RWPE2 (cell line): ENCODE results near the gene TAP2.

ENCODE experiments used
- ATAC-seq: fragments of 200-7000 bp; cut with Tn5 transposase; 3 replicates; pipeline ENCODE4 v1.9.1; 2021; ENCODE audit warnings: low read depth
- DNase-seq: peaks from one replicate; pipeline ENCODE4 v3.0.0-alpha.2; 2020; ENCODE audit warnings: low spot score
- H3K27ac ChIP-seq: fragments of 450-650 bp; 2 replicates; pipeline ENCODE4 v1.5.1; 2017; ENCODE audit warnings: mild to moderate bottlenecking; ENCODE audit not compliant: poor library complexity, severe bottlenecking
- H3K27me3 ChIP-seq: fragments of 250-450 bp; sonication (Bioruptor Pico); 2 replicates; pipeline ENCODE4 v1.5.1; 2021; ENCODE audit warnings: mild to moderate bottlenecking, moderate library complexity; ENCODE audit not compliant: insufficient read depth, poor library complexity, severe bottlenecking
- H3K36me3 ChIP-seq: fragments of 250-450 bp; sonication (Bioruptor Pico); 2 replicates; pipeline ENCODE4 v1.5.1; 2020; ENCODE audit warnings: low read depth, mild to moderate bottlenecking, moderate library complexity
- H3K4me1 ChIP-seq: fragments of 250-450 bp; sonication (Bioruptor Pico); 2 replicates; pipeline ENCODE4 v1.5.1; 2021; ENCODE audit warnings: mild to moderate bottlenecking, moderate library complexity; ENCODE audit not compliant: insufficient read depth, poor library complexity, severe bottlenecking
- H3K4me3 ChIP-seq: fragments of 250-450 bp; sonication (Bioruptor Pico); 2 replicates; pipeline ENCODE4 v1.5.1; 2021; ENCODE audit warnings: mild to moderate bottlenecking, moderate library complexity; ENCODE audit not compliant: severe bottlenecking
- H3K9me3 ChIP-seq: fragments of 250-450 bp; sonication (Bioruptor Pico); 2 replicates; pipeline ENCODE4 v1.5.1; 2021; ENCODE audit warnings: mild to moderate bottlenecking, moderate library complexity; ENCODE audit not compliant: severe bottlenecking
- CTCF ChIP-seq: fragments of 450-650 bp; IDR thresholded peaks from one replicate; pipeline ENCODE4 v1.5.1; 2017; ENCODE audit warnings: mild to moderate bottlenecking, moderate library complexity; ENCODE audit not compliant: poor library complexity, severe bottlenecking

TAP2 gene

GRCh38 chr6:32799740-32800139 lies 38.8 kb downstream of the TAP2 start:
- ATAC-seq, result no peak
- DNase-seq, result no peak
- H3K27ac ChIP-seq, result no peak overlapping the region
- H3K4me3 ChIP-seq, result no peak overlapping the region
- H3K27me3 ChIP-seq, result peaks cover 18% of the 10 kb centered on the region
- no peaks in the 10 kb centered on the region for H3K36me3 ChIP-seq
- no peak for TF ChIP-seq CTCF
- peaks cover 2% of the 10 kb centered on the region for H3K9me3 ChIP-seq
- H3K4me1 ChIP-seq, result no peaks in the 10 kb centered on the region

DNA sequence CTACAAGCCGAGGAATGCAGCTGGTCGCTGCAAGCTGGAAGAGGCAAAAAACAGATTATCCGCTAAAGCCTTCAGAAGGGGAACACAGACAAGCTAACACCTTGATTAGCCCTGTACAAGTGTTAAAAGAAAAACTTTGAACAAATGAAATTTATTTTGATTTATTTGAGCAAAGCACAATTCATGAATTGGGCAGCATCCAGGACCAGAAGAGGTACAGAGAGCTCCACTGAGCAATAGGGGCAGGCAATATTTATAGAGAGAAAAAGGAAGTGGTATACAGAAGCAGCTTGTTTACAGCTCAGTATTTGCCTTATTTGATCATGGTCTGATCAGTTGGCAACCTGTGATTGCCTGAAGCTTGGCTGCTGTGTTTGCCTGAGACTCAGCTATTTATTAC lies 39.4 kb downstream of the TAP2 start:
- no peak overlapping the region for H3K27ac ChIP-seq
- H3K4me1 ChIP-seq, result no peaks in the 10 kb centered on the region
- H3K36me3 ChIP-seq, result no peaks in the 10 kb centered on the region
- TF ChIP-seq CTCF, result no peak
- no peak for ATAC-seq
- no peak overlapping the region for H3K4me3 ChIP-seq
- peaks cover 24% of the 10 kb centered on the region for H3K27me3 ChIP-seq
- peaks cover 2% of the 10 kb centered on the region for H3K9me3 ChIP-seq
- DNase-seq, result no peak

GRCh38 chr6:32796848-32797776 lies 41.4 kb downstream of the TAP2 start:
- TF ChIP-seq CTCF, result peak; percentile 86
- Histone ChIP-seq H3K27me3 (peaks cover 35% of the 10 kb centered on the region), H3K4me3 (peak overlapping the region; percentile 6), H3K9me3 (peaks cover 2% of the 10 kb centered on the region), H3K36me3 (no peaks in the 10 kb centered on the region), H3K27ac (no peak overlapping the region), H3K4me1 (no peaks in the 10 kb centered on the region)
- ATAC-seq (peak; percentile 61), DNase-seq (no peak)

DNA sequence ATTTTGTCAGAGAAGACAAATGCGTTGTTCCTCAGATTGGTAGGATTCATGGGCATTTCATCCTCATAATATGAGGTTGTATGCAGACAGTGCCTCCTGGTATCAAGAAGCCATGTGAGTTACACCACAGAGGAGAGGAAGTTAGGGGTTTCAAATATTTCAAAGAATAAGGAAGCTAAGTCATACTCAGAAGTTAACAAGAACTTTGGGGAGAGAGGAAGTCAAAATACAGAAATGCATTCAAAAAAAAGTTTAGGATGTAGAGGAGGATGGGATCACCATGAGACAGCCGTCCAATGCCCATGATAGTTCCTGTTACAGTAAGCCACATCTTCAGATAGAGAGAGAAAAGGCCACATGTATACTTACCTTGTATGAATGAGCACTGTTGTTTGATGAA lies 44.0 kb downstream of the TAP2 start:
- Histone ChIP-seq H3K9me3 (peaks cover 2% of the 10 kb centered on the region), H3K4me1 (no peaks in the 10 kb centered on the region), H3K27me3 (peaks cover 43% of the 10 kb centered on the region), H3K4me3 (no peak overlapping the region), H3K36me3 (no peaks in the 10 kb centered on the region), H3K27ac (no peak overlapping the region)
- ATAC-seq (no peak), DNase-seq (no peak)
- TF ChIP-seq CTCF, result no peak

DNA sequence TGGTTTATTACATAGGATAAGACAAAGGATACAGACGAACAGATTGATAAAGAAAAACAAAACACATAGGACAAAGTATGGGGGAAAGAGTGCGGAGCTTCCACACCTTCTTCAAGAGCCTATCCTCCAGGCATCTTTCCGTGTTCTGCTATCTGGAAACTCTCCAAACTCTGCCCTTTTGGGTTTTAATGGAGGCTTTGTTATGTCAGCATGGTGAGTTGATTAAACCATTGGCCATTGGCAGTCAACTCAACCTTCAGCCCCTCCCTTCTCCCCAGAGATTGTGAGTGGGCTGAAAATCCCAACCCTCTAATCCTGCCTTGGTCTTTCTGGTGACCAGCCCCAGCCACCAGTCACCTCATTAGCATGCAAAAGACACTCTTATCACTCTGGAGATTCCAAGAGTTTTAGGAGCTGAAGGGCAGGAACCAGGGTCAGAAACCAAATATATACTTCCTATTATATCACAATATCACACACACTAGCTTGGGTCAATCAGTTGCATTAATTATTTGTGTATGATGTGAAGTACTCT lies 45.6 kb downstream of the TAP2 start:
- Histone ChIP-seq H3K27me3 (peaks cover 48% of the 10 kb centered on the region), H3K36me3 (no peaks in the 10 kb centered on the region), H3K9me3 (no peaks in the 10 kb centered on the region), H3K27ac (no peak overlapping the region), H3K4me3 (no peak overlapping the region), H3K4me1 (no peaks in the 10 kb centered on the region)
- no peak for DNase-seq
- no peak for TF ChIP-seq CTCF
- ATAC-seq, result no peak
